GM23338 (cell line): Measurements from ENCODE around the gene ORC4. TPM values are rescaled to one million over a fixed set of nuclear protein-coding genes. Genes with fewer than 3 reads are reported as not detected.

Source experiments
- ATAC-seq: fragments of 200-7000 bp; cut with Tn5 transposase; 3 replicates; pipeline ENCODE4 v1.9.1; 2020
- DNase-seq: peaks from one replicate; pipeline ENCODE4 v3.0.0-alpha.2; 2015; ENCODE audit warnings: low spot score
- H2AFZ ChIP-seq: fragments of 200-600 bp; sonication (generic); 2 replicates; pipeline ENCODE4 v1.8.0; 2016; ENCODE audit warnings: antibody characterized with exemption, mild to moderate bottlenecking, moderate library complexity
- H3F3A ChIP-seq: fragments of 200-600 bp; sonication (generic); replicated peaks from 2 replicates; pipeline ENCODE4 v1.8.0; 2017; ENCODE audit warnings: antibody characterized with exemption, mixed run types, low read depth
- H3K27ac ChIP-seq: fragments of 200-600 bp; sonication (generic); 2 replicates; pipeline ENCODE4 v1.6.1; 2016; ENCODE audit warnings: low read depth
- H3K27me3 ChIP-seq: fragments of 200-600 bp; sonication (generic); 2 replicates; pipeline ENCODE4 v1.8.0; 2016; ENCODE audit warnings: mild to moderate bottlenecking, mixed run types, moderate library complexity; ENCODE audit not compliant: insufficient read depth
- H3K36me3 ChIP-seq: fragments of 200-600 bp; sonication (generic); 2 replicates; pipeline ENCODE4 v1.8.0; 2016; ENCODE audit warnings: mild to moderate bottlenecking; ENCODE audit not compliant: insufficient read depth
- H3K4me1 ChIP-seq: fragments of 200-600 bp; sonication (generic); 2 replicates; pipeline ENCODE4 v1.8.0; 2016; ENCODE audit warnings: mild to moderate bottlenecking, moderate library complexity; ENCODE audit not compliant: insufficient read depth
- H3K4me2 ChIP-seq: fragments of 200-600 bp; sonication (generic); 2 replicates; pipeline ENCODE4 v1.7.1; 2017; ENCODE audit warnings: mixed run types
- H3K4me3 ChIP-seq: fragments of 200-600 bp; sonication (generic); 2 replicates; pipeline ENCODE4 v1.6.1; 2016; ENCODE audit warnings: mixed run types
- H3K79me2 ChIP-seq: fragments of 200-600 bp; sonication (generic); replicated peaks from 2 replicates; pipeline ENCODE4 v1.8.0; 2017; ENCODE audit warnings: mild to moderate bottlenecking; ENCODE audit not compliant: insufficient read depth
- H3K9me2 ChIP-seq: fragments of 200-600 bp; sonication (generic); 2 replicates; pipeline ENCODE4 v1.8.0; 2017; ENCODE audit not compliant: insufficient read depth
- H4K20me1 ChIP-seq: fragments of 200-600 bp; sonication (generic); replicated peaks from 2 replicates; pipeline ENCODE4 v1.8.0; 2017; ENCODE audit warnings: mild to moderate bottlenecking; ENCODE audit not compliant: insufficient read depth
- H3K27ac Mint-ChIP-seq: 2 replicates; pipeline ENCODE4 v1.8.0; 2020; ENCODE audit warnings: inconsistent platforms, mild to moderate bottlenecking, moderate library complexity, mixed read lengths
- H3K27me3 Mint-ChIP-seq: 3 replicates; pipeline ENCODE4 v1.8.0; 2022; ENCODE audit warnings: low read depth, mild to moderate bottlenecking, moderate library complexity, mixed read lengths, inconsistent platforms; ENCODE audit not compliant: insufficient read depth, poor library complexity
- H3K36me3 Mint-ChIP-seq: 3 replicates; pipeline ENCODE4 v1.8.0; 2021; ENCODE audit warnings: low read depth, mild to moderate bottlenecking, inconsistent platforms, moderate library complexity, mixed read lengths
- H3K4me1 Mint-ChIP-seq: 3 replicates; pipeline ENCODE4 v1.8.0; 2020; ENCODE audit warnings: mild to moderate bottlenecking, inconsistent platforms, mixed read lengths
- H3K4me3 Mint-ChIP-seq: 3 replicates; pipeline ENCODE4 v1.8.0; 2021; ENCODE audit warnings: moderate library complexity, mild to moderate bottlenecking, inconsistent platforms, mixed read lengths
- H3K9me3 Mint-ChIP-seq: 3 replicates; pipeline ENCODE4 v1.8.0; 2020; ENCODE audit warnings: moderate library complexity, mild to moderate bottlenecking, inconsistent platforms, mixed read lengths
- CTCF ChIP-seq, 2 experiments: fragments of 200-600 bp in 1 of 2; sonication (generic) in 1 of 2; conservative IDR thresholded peaks; 2 replicates each; pipeline versions ENCODE4 v1.5.1 to v1.6.1; 2016 to 2017; ENCODE audit warnings: antibody characterized with exemption in 2 of 2, low read depth in 2 of 2, mild to moderate bottlenecking in 2 of 2, moderate library complexity in 1 of 2
- EZH2 ChIP-seq: fragments of 200-600 bp; sonication (generic); IDR thresholded peaks from one replicate; pipeline ENCODE4 v1.8.0; 2017; ENCODE audit warnings: antibody characterized with exemption, mild to moderate bottlenecking, low read depth; ENCODE audit not compliant: unreplicated experiment
- EZH2phosphoT487 ChIP-seq: fragments of 200-600 bp; sonication (generic); IDR thresholded peaks from one replicate; pipeline ENCODE4 v1.8.1; 2018; ENCODE audit warnings: antibody characterized with exemption; ENCODE audit not compliant: unreplicated experiment
- JUNB ChIP-seq: IDR thresholded peaks from one replicate; pipeline ENCODE4 v1.6.1; 2016; ENCODE audit warnings: antibody characterized with exemption; ENCODE audit not compliant: unreplicated experiment
- NANOG ChIP-seq: IDR thresholded peaks from 2 replicates; pipeline ENCODE4 v1.6.1; 2016; ENCODE audit warnings: antibody characterized with exemption, borderline replicate concordance
- POLR2AphosphoS5 ChIP-seq: IDR thresholded peaks from 2 replicates; pipeline ENCODE4 v1.6.1; 2016; ENCODE audit warnings: antibody characterized with exemption, low read depth
- REST ChIP-seq: IDR thresholded peaks from one replicate; pipeline ENCODE4 v1.6.1; 2018; ENCODE audit warnings: antibody characterized with exemption; ENCODE audit not compliant: unreplicated experiment
- STAT1 ChIP-seq: IDR thresholded peaks from one replicate; pipeline ENCODE4 v1.6.1; 2016; ENCODE audit warnings: antibody characterized with exemption; ENCODE audit not compliant: unreplicated experiment
- ZNF114 ChIP-seq: fragments of 250-450 bp; sonication (Bioruptor Pico); IDR thresholded peaks from 2 replicates; pipeline ENCODE4 v1.5.0; 2020; ENCODE audit warnings: mild to moderate bottlenecking, moderate library complexity
- ZNF331 ChIP-seq: fragments of 250-450 bp; sonication (Bioruptor Pico); IDR thresholded peaks from 2 replicates; pipeline ENCODE4 v1.5.0; 2020; ENCODE audit warnings: low read depth, mild to moderate bottlenecking, moderate library complexity
- polyA plus RNA-seq: library from polyadenylated mRNA; unstranded; fragments of >200 nt; fragmentation: Nextera tagmentation; extraction: Ambion mirVana; gene quantifications from 2 replicates; pipeline ENCODE4 v1.2.1, GENCODE V29; 2016
- total RNA-seq: library from RNA; depleted of rRNA; stranded (reverse); fragments of >200 nt; shearing (Covaris generic); gene quantifications from 2 replicates; pipeline ENCODE4 v1.2.3, GENCODE V29; 2014

Gene ORC4
- total and polyA plus RNA-seq, 2 experiments from 2014 or later: 47.5 to 177 TPM

- ATAC-seq (no peak), DNase-seq (no peak)
- Mint-ChIP-seq H3K4me1 (no peaks in the 10 kb centered on the region), H3K36me3 (peaks cover 6% of the 10 kb centered on the region; the same call in 2 of the 3 replicates), H3K27ac (no peak overlapping the region), H3K4me3 (no peak overlapping the region), H3K9me3 (no peaks in the 10 kb centered on the region), H3K27me3 (no peaks in the 10 kb centered on the region)
- H3K27me3 ChIP-seq: no peaks in the 10 kb centered on the region
- H2AFZ ChIP-seq: no peak overlapping the region
- H3K36me3 ChIP-seq: no peaks in the 10 kb centered on the region; the same call in 1 of the 2 replicates
- no peaks in the 10 kb centered on the region for H3K9me2 ChIP-seq
- H3K27ac ChIP-seq: no peak overlapping the region
- no peak overlapping the region for H3K4me3 ChIP-seq
- TF ChIP-seq JUNB (no peak), REST (no peak), NANOG (no peak), ZNF114 (no peak), EZH2phosphoT487 (no peak), CTCF (conservative IDR thresholded peaks at IDR 0.05; ENCODE audit: low read depth in 2 of 2) (no peak), POLR2AphosphoS5 (no peak), ZNF331 (no peak), STAT1 (no peak)
- no peak overlapping the region for H3K4me2 ChIP-seq
- H3F3A ChIP-seq: no peaks in the 10 kb centered on the region
- no peaks in the 10 kb centered on the region for H3K79me2 ChIP-seq
- no peaks in the 10 kb centered on the region for H3K4me1 ChIP-seq
- H4K20me1 ChIP-seq: no peaks in the 10 kb centered on the region
Measured at GRCh38 chr2:147916067-147916466, 104.5 kb downstream of the ORC4 start.

GRCh38 chr2:147913701-147914480 is 106.6 kb downstream of the ORC4 start:
- no peak for DNase-seq
- Histone ChIP-seq H2AFZ (no peak overlapping the region), H3K4me1 (no peaks in the 10 kb centered on the region), H3F3A (no peaks in the 10 kb centered on the region), H3K27ac (no peak overlapping the region), H3K4me2 (no peak overlapping the region), H3K9me2 (no peaks in the 10 kb centered on the region), H3K4me3 (no peak overlapping the region), H4K20me1 (no peaks in the 10 kb centered on the region), H3K36me3 (no peaks in the 10 kb centered on the region; the same call in 1 of the 2 replicates), H3K27me3 (no peaks in the 10 kb centered on the region), H3K79me2 (no peaks in the 10 kb centered on the region)
- Mint-ChIP-seq H3K36me3 (peaks cover 3% of the 10 kb centered on the region; the same call in 1 of the 3 replicates), H3K9me3 (no peaks in the 10 kb centered on the region), H3K27ac (no peak overlapping the region), H3K27me3 (no peaks in the 10 kb centered on the region), H3K4me3 (no peak overlapping the region), H3K4me1 (no peaks in the 10 kb centered on the region; the same call in 2 of the 3 replicates)
- no peak for TF ChIP-seq EZH2
- no peak for ATAC-seq
